Measurements from ENCODE around the gene SCN7A.

DNA sequence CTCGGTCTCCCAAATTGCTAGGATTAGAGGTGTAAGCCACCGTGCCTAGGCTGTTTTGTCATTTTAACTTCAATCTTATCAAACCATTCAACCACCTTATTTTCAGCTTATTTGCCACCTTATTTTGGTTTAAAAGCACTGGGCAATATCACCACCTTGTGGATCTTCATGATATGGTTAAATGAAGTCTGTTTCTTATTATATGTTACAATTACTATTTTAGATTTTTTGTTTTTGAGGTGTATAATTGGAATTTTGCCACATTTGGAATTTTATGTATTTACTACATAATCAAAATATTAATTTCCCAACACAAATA lies 74.5 kb downstream of the SCN7A start:
- TF ChIP-seq, protein P1, sequence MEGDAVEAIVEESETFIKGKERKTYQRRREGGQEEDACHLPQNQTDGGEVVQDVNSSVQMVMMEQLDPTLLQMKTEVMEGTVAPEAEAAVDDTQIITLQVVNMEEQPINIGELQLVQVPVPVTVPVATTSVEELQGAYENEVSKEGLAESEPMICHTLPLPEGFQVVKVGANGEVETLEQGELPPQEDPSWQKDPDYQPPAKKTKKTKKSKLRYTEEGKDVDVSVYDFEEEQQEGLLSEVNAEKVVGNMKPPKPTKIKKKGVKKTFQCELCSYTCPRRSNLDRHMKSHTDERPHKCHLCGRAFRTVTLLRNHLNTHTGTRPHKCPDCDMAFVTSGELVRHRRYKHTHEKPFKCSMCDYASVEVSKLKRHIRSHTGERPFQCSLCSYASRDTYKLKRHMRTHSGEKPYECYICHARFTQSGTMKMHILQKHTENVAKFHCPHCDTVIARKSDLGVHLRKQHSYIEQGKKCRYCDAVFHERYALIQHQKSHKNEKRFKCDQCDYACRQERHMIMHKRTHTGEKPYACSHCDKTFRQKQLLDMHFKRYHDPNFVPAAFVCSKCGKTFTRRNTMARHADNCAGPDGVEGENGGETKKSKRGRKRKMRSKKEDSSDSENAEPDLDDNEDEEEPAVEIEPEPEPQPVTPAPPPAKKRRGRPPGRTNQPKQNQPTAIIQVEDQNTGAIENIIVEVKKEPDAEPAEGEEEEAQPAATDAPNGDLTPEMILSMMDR (IDR thresholded peaks at IDR 0.05), result no peak
- TF ChIP-seq POLR2A (IDR thresholded peaks at IDR 0.05) (no peak), POLR2AphosphoS5 (IDR thresholded peaks at IDR 0.05; ENCODE audit: insufficient read depth in 1 of 2, low read depth in 1 of 2) (no peak)
